K562 (cell line): ENCODE measurements around the gene TMCC1. TPM values are rescaled to one million over a fixed set of nuclear protein-coding genes. Genes with fewer than 3 reads are reported as not detected.

Experiments used
- BACH1 ChIP-seq: fragments of 200-800 bp; sonication (Bioruptor generic); IDR thresholded peaks from 2 replicates; pipeline ENCODE4 v1.6.1; 2016; ENCODE audit warnings: missing genetic modification characterization, missing compliant biosample characterization
- CBFA2T2 ChIP-seq: fragments of 450-650 bp; conservative IDR thresholded peaks from 2 replicates; pipeline ENCODE4 v1.6.1; 2017; ENCODE audit warnings: mild to moderate bottlenecking
- CBX5 ChIP-seq: IDR thresholded peaks from 2 replicates; pipeline ENCODE4 v1.6.1; 2014; ENCODE audit warnings: low read depth, borderline replicate concordance
- FIP1L1 ChIP-seq: fragments of 200-400 bp; formaldehyde crosslinking; IDR thresholded peaks from 2 replicates; pipeline ENCODE4 v1.6.1; 2018; ENCODE audit warnings: mild to moderate bottlenecking, low read depth, low read length; ENCODE audit not compliant: poor library complexity, severe bottlenecking
- FOXP1 ChIP-seq: sonication (generic); formaldehyde crosslinking; IDR thresholded peaks from 2 replicates; pipeline ENCODE4 v1.8.0; 2022; ENCODE audit warnings: mild to moderate bottlenecking, missing genetic modification reagents
- HDAC2 ChIP-seq: fragments of 450-650 bp; IDR thresholded peaks from 2 replicates; pipeline ENCODE4 v1.6.1; 2016; ENCODE audit warnings: mild to moderate bottlenecking
- ILF3 ChIP-seq: fragments of 450-650 bp; IDR thresholded peaks from 2 replicates; pipeline ENCODE4 v1.6.1; 2018; ENCODE audit warnings: antibody characterized with exemption, mild to moderate bottlenecking, moderate library complexity, borderline replicate concordance
- L3MBTL2 ChIP-seq: fragments of 450-650 bp; IDR thresholded peaks from 2 replicates; pipeline ENCODE4 v1.6.1; 2016; ENCODE audit warnings: mild to moderate bottlenecking, moderate library complexity
- MAFK ChIP-seq: IDR thresholded peaks from 2 replicates; pipeline ENCODE4 v1.6.1; 2011; ENCODE audit warnings: low read length, improper control_type of control experiment
- NR2C1 ChIP-seq, 2 experiments: fragments of 450-650 bp; IDR thresholded peaks; 2 replicates each; pipeline ENCODE4 v1.6.1; 2017; ENCODE audit warnings: mild to moderate bottlenecking in 2 of 2, antibody characterized with exemption in 1 of 2, inconsistent platforms in 1 of 2, missing compliant biosample characterization in 1 of 2, missing genetic modification characterization in 1 of 2
- PHB2 ChIP-seq: fragments of 450-650 bp; IDR thresholded peaks from 2 replicates; pipeline ENCODE4 v1.6.1; 2017; ENCODE audit warnings: low read depth
- RB1 ChIP-seq: fragments of 450-650 bp; IDR thresholded peaks from 2 replicates; pipeline ENCODE4 v1.6.1; 2017; ENCODE audit warnings: low read depth, mild to moderate bottlenecking
- RBM14 ChIP-seq: fragments of 200-400 bp; formaldehyde crosslinking; IDR thresholded peaks from 2 replicates; pipeline ENCODE4 v1.6.1; 2018; ENCODE audit warnings: low read depth, mild to moderate bottlenecking, low read length, moderate library complexity, borderline replicate concordance; ENCODE audit not compliant: insufficient read depth
- SETDB1 ChIP-seq: IDR thresholded peaks from one replicate; pipeline ENCODE4 v1.6.1; 2012; ENCODE audit warnings: low read length, control low read depth, inconsistent platforms
- ZNF197 ChIP-seq: fragments of 200-800 bp; sonication (Bioruptor generic); IDR thresholded peaks from 2 replicates; pipeline ENCODE4 v1.6.1; 2016; ENCODE audit warnings: low read depth, missing genetic modification characterization, missing compliant biosample characterization
- ZNF316 ChIP-seq: fragments of 450-650 bp; IDR thresholded peaks from 2 replicates; pipeline ENCODE4 v1.6.1; 2016
- ZNF668 ChIP-seq: fragments of 250-450 bp; sonication (Bioruptor Pico); IDR thresholded peaks from 2 replicates; pipeline ENCODE4 v1.8.0; 2022; ENCODE audit warnings: mild to moderate bottlenecking, inconsistent platforms
- polyA plus RNA-seq, 8 experiments: library from polyadenylated mRNA; depleted of rRNA in 4 of 8; stranded (reverse) in 5 of 8; unstranded in 3 of 8; fragments of >200 nt; fragmentation: Nextera tagmentation in 2 of 8; fragmentation: Illumina TruSeq in 1 of 8; extraction: Ambion mirVana in 2 of 8; extraction: Trizol in 1 of 8; gene quantifications; 2 replicates each; pipeline versions ENCODE4 v1.2.1 to v1.2.3, GENCODE V29; 2011 to 2014; ENCODE audit warnings: inconsistent platforms in 1 of 8, missing spikeins in 1 of 8
- total RNA-seq, 7 experiments: library from RNA; depleted of rRNA in 6 of 7; stranded (reverse); fragments of >200 nt in 6 of 7; fragmentation: Illumina TruSeq in 2 of 7; extraction: Trizol in 2 of 7; gene quantifications; 2 replicates each; pipeline versions ENCODE4 v1.2.1 to v1.2.3, GENCODE V29; 2011 to 2021; ENCODE audit warnings: low replicate concordance in 1 of 7
- TF ChIP-seq, protein P1 (sequence below): fragments of 250-450 bp; sonication (Bioruptor Pico); IDR thresholded peaks from 2 replicates; pipeline ENCODE4 v1.5.1; 2021; ENCODE audit warnings: mild to moderate bottlenecking
- TF ChIP-seq, protein P2 (sequence below): fragments of 450-650 bp; IDR thresholded peaks from 2 replicates; pipeline ENCODE4 v1.6.1; 2016; ENCODE audit warnings: missing biosample characterization, missing genetic modification characterization

Gene TMCC1
- total and polyA plus RNA-seq, 9 of the 15 experiments (the other 6 are each of a cell fraction or from before 2014, with no cell fraction given): 0.89 to 8.7 (median 4.0) TPM

DNA sequence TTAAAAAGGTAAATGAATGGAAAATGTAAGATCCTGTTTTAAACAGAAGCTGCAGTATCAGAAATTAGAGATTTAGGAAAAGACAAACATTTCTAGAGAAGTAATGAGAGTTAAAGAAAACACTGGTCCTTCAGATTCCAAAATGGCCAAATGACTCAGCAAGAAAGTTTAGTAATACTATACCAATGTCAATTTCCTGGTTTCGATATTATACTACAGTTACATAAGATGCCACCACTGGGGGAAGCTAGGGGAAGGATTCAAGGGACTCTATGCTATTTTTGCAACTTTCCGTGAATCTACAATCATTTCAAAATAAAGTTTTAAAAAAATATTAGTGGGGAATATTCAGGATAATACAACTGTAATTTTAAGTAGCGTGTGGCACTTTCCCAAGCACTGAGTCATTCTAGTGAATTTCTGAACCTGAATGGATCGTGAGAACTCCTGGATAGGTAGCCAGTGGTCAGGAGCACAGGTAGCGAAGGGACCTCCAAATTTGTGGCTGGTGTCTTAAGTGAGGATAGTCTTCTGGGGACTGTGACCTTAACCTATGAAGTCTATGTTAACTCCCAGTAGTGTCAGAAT, 37.6 kb downstream of the TMCC1 start (continued):
- TF ChIP-seq ZNF668 (CRISPR knock-in tag): no peak
- TF ChIP-seq HDAC2: no peak
- TF ChIP-seq CBFA2T2: no peak
- TF ChIP-seq PHB2: no peak
- TF ChIP-seq NR2C1 (IDR thresholded peaks at IDR 0.05): no peak
- no peak for TF ChIP-seq NR2C1 (tag; IDR thresholded peaks at IDR 0.05)
- no peak for TF ChIP-seq FOXP1 (CRISPR knock-in tag)
- peak; percentile 66; the same call in 1 of the 2 replicates for TF ChIP-seq MAFK
- peak; percentile 81 for TF ChIP-seq ZNF316
- TF ChIP-seq BACH1: 0 out of 2 replicates have a peak, but pooled peaks have one; percentile 44
- TF ChIP-seq, protein P1, sequence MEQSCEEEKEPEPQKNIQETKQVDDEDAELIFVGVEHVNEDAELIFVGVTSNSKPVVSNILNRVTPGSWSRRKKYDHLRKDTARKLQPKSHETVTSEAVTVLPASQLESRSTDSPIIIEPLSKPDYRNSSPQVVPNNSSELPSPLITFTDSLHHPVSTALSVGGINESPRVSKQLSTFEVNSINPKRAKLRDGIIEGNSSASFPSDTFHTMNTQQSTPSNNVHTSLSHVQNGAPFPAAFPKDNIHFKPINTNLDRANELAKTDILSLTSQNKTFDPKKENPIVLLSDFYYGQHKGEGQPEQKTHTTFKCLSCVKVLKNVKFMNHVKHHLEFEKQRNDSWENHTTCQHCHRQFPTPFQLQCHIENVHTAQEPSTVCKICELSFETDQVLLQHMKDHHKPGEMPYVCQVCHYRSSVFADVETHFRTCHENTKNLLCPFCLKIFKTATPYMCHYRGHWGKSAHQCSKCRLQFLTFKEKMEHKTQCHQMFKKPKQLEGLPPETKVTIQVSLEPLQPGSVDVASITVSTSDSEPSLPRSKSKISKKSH (CRISPR knock-in tag): no peak
- no peak for TF ChIP-seq CBX5
- no peak for TF ChIP-seq L3MBTL2
- no peak for TF ChIP-seq RB1
- no peak for TF ChIP-seq ZNF197
- TF ChIP-seq SETDB1: no peak
- no peak for TF ChIP-seq FIP1L1
- TF ChIP-seq, protein P2, sequence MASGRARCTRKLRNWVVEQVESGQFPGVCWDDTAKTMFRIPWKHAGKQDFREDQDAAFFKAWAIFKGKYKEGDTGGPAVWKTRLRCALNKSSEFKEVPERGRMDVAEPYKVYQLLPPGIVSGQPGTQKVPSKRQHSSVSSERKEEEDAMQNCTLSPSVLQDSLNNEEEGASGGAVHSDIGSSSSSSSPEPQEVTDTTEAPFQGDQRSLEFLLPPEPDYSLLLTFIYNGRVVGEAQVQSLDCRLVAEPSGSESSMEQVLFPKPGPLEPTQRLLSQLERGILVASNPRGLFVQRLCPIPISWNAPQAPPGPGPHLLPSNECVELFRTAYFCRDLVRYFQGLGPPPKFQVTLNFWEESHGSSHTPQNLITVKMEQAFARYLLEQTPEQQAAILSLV (tag): no peak
- no peak for TF ChIP-seq ILF3
- TF ChIP-seq RBM14: no peak
